Measurements from ENCODE around the gene CPEB4. TPM values are rescaled to one million over a fixed set of nuclear protein-coding genes. Genes with fewer than 3 reads are reported as not detected.

The CPEB4 gene
- total RNA-seq, 1 experiment from 2014 or later, result 8.7 TPM

DNA sequence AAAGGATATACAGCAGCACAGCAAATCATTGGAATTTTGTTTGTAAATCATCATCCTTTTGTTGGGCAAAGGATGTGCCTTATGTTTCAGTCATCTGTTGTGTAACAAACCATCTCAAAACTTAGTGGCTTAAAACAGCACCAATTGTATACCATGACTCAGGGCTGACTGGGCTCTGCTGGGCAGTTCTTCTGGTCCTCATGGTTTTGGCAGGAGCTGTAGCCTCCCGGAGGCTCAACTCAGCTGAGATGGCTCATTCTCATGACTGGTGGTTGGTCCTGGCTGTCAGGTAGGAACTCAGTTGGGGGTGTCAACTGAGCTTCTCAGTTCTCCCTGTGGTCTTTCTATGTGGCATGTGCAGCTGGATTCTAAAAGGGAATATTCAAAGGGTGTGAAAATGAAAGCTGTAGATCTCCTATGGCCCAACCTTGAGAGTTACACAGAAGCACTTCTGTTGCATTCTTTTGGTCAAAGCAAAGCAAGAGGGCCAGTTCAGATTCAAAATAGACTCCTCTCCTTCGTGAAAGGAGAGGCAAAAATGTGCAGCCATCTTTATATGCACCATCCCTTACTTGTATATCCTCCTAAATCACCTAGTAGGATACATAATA, 39.1 kb upstream of the CPEB4 start:
- no peak overlapping the region for H4K5ac ChIP-seq (ENCODE audit: insufficient read length, low read depth, low read length)
- H2BK12ac ChIP-seq (ENCODE audit: insufficient read length, low read depth, low read length), result no peak overlapping the region
- H3K79me1 ChIP-seq (ENCODE audit: insufficient read depth, low read depth, low read length, poor library complexity, severe bottlenecking), result no peaks in the 10 kb centered on the region
- no CpG with 5 or more reads among the region's 2 CpGs for WGBS (ENCODE audit: extremely low coverage, insufficient read length, low lambda C conversion rate)
- no peaks in the 10 kb centered on the region for H3K79me2 ChIP-seq (ENCODE audit: insufficient read depth, low read length)
- H3K9ac ChIP-seq (ENCODE audit: extremely low read depth, insufficient read length, low read length), result no peak overlapping the region
- no peak overlapping the region for H2BK15ac ChIP-seq (ENCODE audit: low read depth, low read length)
- H2AFZ ChIP-seq (ENCODE audit: low read length), result no peak overlapping the region
- no peak for DNase-seq
- no peak overlapping the region for H3T11ph ChIP-seq (ENCODE audit: low read length)
- no peak overlapping the region for H4K91ac ChIP-seq (ENCODE audit: insufficient read length, low read depth, low read length)
- no peaks in the 10 kb centered on the region for H3K27me3 ChIP-seq (ENCODE audit: insufficient read depth, low read length)
- H2BK20ac ChIP-seq (ENCODE audit: low read depth, low read length, poor library complexity, severe bottlenecking), result no peak overlapping the region
- H3K27ac Mint-ChIP-seq, result no peak overlapping the region
- no peak overlapping the region for H3K56ac ChIP-seq (ENCODE audit: insufficient read length, low read depth, low read length)
- H2AK5ac ChIP-seq (ENCODE audit: insufficient read length, low read length), result no peak overlapping the region
- H3K4me3 Mint-ChIP-seq, result no peak overlapping the region
- H3K4me1 ChIP-seq (ENCODE audit: insufficient read depth, low read length), result no peaks in the 10 kb centered on the region
- H3K18ac ChIP-seq (ENCODE audit: insufficient read length, low read depth, low read length), result no peak overlapping the region
- H3K9me3 ChIP-seq (ENCODE audit: control insufficient read depth, low read depth, low read length), result no peaks in the 10 kb centered on the region
- peaks cover 0 to 2% (median 0%) of the 10 kb centered on the region in 3 experiments; a peak in 1 of 7 replicates for H3K36me3 Mint-ChIP-seq (ENCODE audit: insufficient read depth in 1 of 3, low read depth in 3 of 3)
- H3K27me3 Mint-ChIP-seq (ENCODE audit: low read depth), result peaks cover 7% of the 10 kb centered on the region
- H3K23ac ChIP-seq (ENCODE audit: insufficient read length, low read depth, low read length), result no peak overlapping the region
- H4K8ac ChIP-seq (replicated peaks; ENCODE audit: insufficient read length, low read depth, low read length), result no peak overlapping the region
- H2BK5ac ChIP-seq (ENCODE audit: insufficient read length, low read length), result no peak overlapping the region
- no peak overlapping the region for H3K4ac ChIP-seq (ENCODE audit: low read depth, low read length)
- TF ChIP-seq, protein P1, sequence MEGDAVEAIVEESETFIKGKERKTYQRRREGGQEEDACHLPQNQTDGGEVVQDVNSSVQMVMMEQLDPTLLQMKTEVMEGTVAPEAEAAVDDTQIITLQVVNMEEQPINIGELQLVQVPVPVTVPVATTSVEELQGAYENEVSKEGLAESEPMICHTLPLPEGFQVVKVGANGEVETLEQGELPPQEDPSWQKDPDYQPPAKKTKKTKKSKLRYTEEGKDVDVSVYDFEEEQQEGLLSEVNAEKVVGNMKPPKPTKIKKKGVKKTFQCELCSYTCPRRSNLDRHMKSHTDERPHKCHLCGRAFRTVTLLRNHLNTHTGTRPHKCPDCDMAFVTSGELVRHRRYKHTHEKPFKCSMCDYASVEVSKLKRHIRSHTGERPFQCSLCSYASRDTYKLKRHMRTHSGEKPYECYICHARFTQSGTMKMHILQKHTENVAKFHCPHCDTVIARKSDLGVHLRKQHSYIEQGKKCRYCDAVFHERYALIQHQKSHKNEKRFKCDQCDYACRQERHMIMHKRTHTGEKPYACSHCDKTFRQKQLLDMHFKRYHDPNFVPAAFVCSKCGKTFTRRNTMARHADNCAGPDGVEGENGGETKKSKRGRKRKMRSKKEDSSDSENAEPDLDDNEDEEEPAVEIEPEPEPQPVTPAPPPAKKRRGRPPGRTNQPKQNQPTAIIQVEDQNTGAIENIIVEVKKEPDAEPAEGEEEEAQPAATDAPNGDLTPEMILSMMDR (conservative IDR thresholded peaks at IDR 0.05), result no peak
- peaks cover 0 to 6% of the 10 kb centered on the region in 2 experiments; a peak in 2 of 4 replicates for H3K4me1 Mint-ChIP-seq
- H3K4me2 ChIP-seq (ENCODE audit: insufficient read depth, insufficient read length, low read length), result no peak overlapping the region
- no peak overlapping the region for H2BK120ac ChIP-seq (ENCODE audit: low read depth, low read length, poor library complexity, severe bottlenecking)
- no peaks in the 10 kb centered on the region for H3K23me2 ChIP-seq (ENCODE audit: insufficient read length, low read depth, low read length, poor library complexity, severe bottlenecking)
- no peaks in the 10 kb centered on the region for H4K20me1 ChIP-seq (ENCODE audit: control insufficient read depth, insufficient read depth, insufficient read length)
- no peak overlapping the region for H3K27ac ChIP-seq (ENCODE audit: insufficient read length, low read depth, low read length)
- H3K9me3 Mint-ChIP-seq, result peaks cover 9 to 18% of the 10 kb centered on the region in 2 experiments; a peak in 4 of 5 replicates
- H3K14ac ChIP-seq (ENCODE audit: insufficient read depth, low read length), result no peak overlapping the region

All from H9 (cell line).